ENCODE data around the gene SLC39A7. TPM values are rescaled to one million over a fixed set of nuclear protein-coding genes. Genes with fewer than 3 reads are reported as not detected.

Gene SLC39A7
- total and polyA plus RNA-seq, 2 donors (not counting 3 experiments of a cell fraction or from before 2014, with no cell fraction given) = 99.8 to 129 TPM

DNA sequence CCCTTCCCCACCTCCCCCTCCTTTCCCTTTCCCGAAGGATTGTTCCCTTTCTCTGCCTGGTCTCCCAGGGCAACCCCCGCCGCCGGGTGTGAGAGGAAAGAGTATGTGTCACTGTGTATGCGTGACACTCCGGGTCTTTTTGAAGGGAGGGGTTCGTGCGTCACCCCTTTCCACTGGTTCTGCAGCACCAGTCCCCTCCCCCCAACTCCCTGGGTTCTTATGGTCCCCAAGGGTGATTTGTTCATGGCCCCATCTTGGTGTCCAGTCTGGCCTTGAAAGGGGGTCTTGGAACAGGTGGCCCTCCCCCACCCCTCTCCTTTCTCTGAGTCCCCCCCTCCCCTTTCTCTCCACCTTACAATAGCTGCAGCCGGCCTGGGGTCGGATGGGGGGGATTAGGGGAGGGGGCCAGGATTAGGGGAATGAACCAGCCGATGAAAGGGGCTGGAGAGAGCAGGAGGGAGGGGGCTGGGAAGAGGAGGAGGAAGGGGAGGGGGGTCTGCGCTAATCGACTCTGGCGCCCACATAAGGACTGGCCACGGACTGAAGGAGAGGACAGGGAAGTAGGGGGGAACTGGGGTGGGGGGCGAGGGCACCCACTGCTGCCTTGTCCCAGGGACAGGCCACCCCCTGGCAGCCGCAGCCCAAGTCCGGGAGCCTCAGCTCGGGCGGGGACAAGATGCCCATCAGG lies 6.3 kb downstream of the SLC39A7 start:
- no TSS peak for BruUV-seq (replicated peaks)
- FAIRE-seq = no peak

More for the DNA sequence above, 6.3 kb downstream of the SLC39A7 start:
- Histone ChIP-seq H4K20me1 (replicated peaks; ENCODE audit: control insufficient read depth, extremely low read depth, insufficient read depth, low read length) (no peaks in the 10 kb centered on the region), H3K27me3 (ENCODE audit: control insufficient read depth in 2 of 2, insufficient read depth in 2 of 2, low read length in 2 of 2) (no peaks in the 10 kb centered on the region), H3K9ac (replicated peaks; ENCODE audit: extremely low read depth, insufficient read depth, low read length) (peak overlapping the region; percentile 97), H3K4me2 (ENCODE audit: insufficient read depth, low read length) (peak overlapping the region; percentile 93), H3K36me3 (ENCODE audit: control insufficient read depth in 2 of 2, extremely low read depth in 1 of 2, insufficient read depth in 2 of 2, low read length in 2 of 2) (peaks cover 13 to 15% of the 10 kb centered on the region in 2 experiments), H3K79me2 (ENCODE audit: control insufficient read depth, insufficient read depth, low read length) (peaks cover 13% of the 10 kb centered on the region), H3K9me1 (replicated peaks; ENCODE audit: control insufficient read depth, extremely low read depth, insufficient read depth, low read length) (no peaks in the 10 kb centered on the region), H2AFZ (ENCODE audit: low read depth, low read length) (peak overlapping the region; percentile 79), H3K9me3 (replicated peaks; ENCODE audit: control insufficient read depth, insufficient read depth, low read length) (no peaks in the 10 kb centered on the region), H3K27ac (ENCODE audit: insufficient read depth, low read depth, low read length) (peak overlapping the region; percentile 95), H3K4me1 (ENCODE audit: control insufficient read depth, extremely low read depth, insufficient read depth, low read length) (peaks cover 25% of the 10 kb centered on the region), H3K4me3 (replicated peaks in 1 of 3; ENCODE audit: insufficient read depth in 1 of 3, low read depth in 1 of 3, low read length in 3 of 3) (peak overlapping the region in 2 of 3 experiments; percentile 83 to 85)
- intact Hi-C loops (cut with micrococcal nuclease) = no loop called here
- dilution Hi-C loops (cut with MboI; ENCODE audit: extremely low pct_ligation_motif_present, low sequenced_read_pairs) = no loop called here
- CTCF ChIA-PET = interaction anchor here (1.9 to 2.7 kb wide), 2 partner anchors 9 to 41 kb away, joined by 9 to 29 read pairs; no protein-coding TSS in a partner anchor
- POLR2A ChIA-PET = no interaction called here
- TF ChIP-seq JUN (IDR thresholded peaks at IDR 0.05; ENCODE audit: borderline replicate concordance, insufficient read depth, insufficient read length, low read depth) (peak; percentile 40), CTCF (IDR thresholded peaks at IDR 0.05; ENCODE audit: extremely low read depth in 1 of 2, insufficient read depth in 1 of 2, low read depth in 1 of 2, low read length in 2 of 2) (no peak), EZH2 (IDR thresholded peaks at IDR 0.05; ENCODE audit: borderline replicate concordance, low read depth, low read length, severe bottlenecking) (no peak)
- peak; percentile 74 for DNase-seq (ENCODE audit: low read depth, low spot score)

Data from endothelial cell of umbilical vein (primary cell).